T47D (cell line): ENCODE results near the gene NFIB.

Source experiments
- DNase-seq, 2 experiments: peaks; one replicate each; pipeline versions ENCODE4 v3.0.0 to v3.0.0-alpha.2; 2011 to 2012; ENCODE audit warnings: low read depth in 1 of 2, low spot score in 1 of 2
- JUND ChIP-seq: IDR thresholded peaks from 2 replicates; pipeline ENCODE4 v1.6.1; 2012; ENCODE audit warnings: low read depth
- in situ Hi-C: cut with HindIII; loops from 2 replicates; pipeline ENCODE4 v1.10.0; 2016; ENCODE audit warnings: low sequenced_read_pairs, low pct_unique_long_range_greater_than_20kb

NFIB gene

DNA sequence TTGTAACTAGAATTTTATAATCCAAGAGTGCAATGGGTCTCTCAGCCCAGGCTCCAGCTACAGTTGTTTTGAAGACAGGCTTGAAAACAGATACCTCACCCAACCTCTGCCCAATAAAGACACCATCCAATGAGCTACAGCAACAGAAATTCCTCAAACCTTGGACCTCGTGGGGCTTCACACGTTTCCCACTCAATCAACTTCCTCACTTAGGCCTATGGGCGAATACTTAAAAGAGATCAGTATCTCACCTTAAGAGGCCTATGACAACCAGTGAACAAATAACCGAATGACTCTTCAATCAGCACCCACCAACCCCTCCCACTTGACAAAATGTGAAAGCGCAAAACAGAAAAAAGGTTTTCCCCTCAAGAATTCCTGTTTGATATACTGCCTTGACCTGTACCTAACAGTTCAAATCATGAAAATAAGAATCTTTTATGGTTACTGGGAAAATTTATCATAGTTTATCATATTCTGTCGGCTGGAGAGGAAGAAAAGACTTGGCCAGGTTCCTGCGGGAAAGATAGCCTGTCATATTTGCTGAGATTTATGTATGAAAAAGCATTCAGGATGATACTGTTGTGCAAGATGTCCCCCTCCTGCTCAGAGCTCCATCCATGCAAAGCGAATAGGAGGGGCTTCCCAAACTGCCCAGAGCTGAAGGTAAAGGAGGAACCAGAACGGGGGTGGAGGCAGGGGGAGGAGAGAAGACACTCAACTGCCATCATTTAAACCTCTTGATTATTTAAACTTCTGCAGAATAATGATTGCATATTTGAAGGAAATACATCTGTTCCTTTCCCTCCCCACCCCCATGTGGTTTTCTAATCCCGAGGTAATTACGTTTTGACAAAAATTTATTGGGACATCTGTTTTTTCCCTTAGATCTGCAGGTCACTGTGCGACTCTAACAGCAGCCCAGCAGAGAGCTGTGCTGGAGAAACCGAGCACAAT is 256.3 kb downstream of the NFIB start:
- no peak for TF ChIP-seq JUND
- in situ Hi-C loops: no loop called here
- DNase-seq: no peak

DNA sequence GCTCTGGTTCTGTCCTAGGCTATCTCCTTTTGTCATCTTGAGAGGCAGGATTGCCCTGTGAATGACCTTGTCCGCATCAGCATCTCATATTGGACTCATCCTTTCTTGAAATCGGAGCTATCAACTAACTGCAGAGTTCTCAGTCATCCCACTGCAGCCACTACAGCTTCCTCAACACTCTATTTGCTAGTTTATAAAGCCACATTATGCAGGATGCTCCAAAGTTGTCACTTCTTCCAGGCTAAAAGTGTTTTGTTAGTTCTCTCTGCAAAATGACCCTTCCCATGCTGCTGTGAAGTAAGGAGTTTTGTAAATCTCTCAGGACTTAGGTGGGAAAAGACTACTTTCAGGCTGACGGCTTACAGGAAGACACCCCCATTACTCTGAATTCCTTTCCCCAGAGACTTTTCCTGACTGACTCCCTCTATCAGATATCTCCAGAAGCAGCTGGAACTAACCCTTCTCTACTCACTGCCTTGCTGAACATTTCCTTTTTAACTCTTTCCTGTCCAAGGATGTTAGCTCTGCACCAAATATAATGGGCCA is 257.6 kb downstream of the NFIB start:
- in situ Hi-C loops: no loop called here
- no peak for TF ChIP-seq JUND
- DNase-seq: no peak

DNA sequence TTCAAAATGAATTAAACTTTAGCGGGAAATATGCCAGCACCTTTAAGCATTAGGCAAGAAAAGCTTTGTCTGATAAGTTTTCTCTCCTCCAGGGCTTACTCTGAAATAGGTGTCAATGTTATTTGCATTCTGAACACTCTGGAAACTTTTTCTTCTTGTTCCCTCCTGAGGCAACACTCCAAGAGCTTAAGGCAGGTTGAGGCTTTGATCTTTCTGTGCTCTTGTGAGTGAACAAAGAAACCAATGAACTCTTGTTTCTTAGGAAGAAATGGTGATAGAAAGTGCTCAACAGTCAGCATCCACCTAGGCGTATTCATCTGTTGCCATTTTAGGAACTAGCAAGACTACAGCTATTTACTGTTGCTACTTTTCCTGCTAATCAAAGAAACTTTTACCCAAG is 259.8 kb downstream of the NFIB start:
- TF ChIP-seq JUND: no peak
- DNase-seq: no peak
- in situ Hi-C loops: no loop called here

DNA sequence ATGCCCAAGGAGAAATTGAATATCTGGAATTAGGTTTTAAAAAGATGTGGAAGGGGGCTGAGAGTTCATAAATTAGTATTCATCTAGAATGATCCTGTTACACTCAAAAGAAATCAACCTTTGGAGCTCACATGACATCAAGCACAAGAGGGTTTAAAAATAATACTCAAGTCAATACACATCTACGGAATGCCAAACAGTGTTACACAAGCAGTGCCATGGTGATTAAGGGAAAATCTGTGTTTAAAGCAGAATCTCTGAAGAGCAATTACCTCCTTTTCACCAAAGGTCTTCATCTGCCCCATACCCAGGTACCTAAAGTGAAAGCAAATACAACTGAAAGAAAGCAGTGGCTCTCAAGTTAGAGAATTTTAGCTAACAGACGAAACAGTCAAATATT is 261.6 kb downstream of the NFIB start:
- no peak for DNase-seq
- no peak for TF ChIP-seq JUND
- in situ Hi-C loops: no loop called here

DNA sequence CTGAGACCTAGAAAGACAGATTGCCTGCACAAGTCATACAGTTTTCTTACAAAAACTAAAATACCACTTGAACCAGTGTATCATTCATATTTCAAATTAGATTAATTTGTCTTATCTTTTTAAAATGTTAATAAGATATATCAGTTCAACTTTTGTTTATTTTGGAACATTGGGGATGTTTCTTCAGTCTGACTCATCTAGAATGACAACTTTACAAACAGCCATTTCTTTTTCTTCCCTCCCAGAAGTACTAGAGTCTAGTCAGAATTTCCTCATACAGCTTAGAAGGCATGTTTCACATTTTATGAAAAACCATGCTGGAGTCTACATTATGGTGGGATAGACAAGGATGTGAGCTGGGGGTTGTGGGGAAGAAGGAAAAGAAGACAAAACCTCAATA is 262.5 kb downstream of the NFIB start:
- no peak for TF ChIP-seq JUND
- in situ Hi-C loops: no loop called here

DNA sequence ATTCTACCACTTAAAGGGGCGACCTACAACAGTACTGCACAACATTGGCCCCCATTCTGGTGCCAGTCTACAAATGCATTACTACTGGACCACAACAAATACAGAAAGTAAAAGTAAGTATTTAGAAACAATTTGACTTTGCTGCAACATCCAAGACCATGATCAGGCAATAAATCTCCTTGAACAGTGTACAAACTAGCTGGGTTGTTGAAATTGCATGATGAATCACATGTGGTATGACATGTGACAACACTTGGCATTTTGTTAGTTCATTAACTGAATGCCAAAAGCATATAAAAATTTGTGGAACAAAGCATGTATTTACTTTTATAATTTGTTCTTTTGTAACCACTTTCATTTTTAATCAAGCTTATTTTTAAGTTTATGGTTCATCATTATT is 270.5 kb downstream of the NFIB start:
- in situ Hi-C loops: no loop called here
- no peak for DNase-seq
- TF ChIP-seq JUND: no peak

More for the DNA sequence above, 262.5 kb downstream of the NFIB start:
- DNase-seq: no peak

DNA sequence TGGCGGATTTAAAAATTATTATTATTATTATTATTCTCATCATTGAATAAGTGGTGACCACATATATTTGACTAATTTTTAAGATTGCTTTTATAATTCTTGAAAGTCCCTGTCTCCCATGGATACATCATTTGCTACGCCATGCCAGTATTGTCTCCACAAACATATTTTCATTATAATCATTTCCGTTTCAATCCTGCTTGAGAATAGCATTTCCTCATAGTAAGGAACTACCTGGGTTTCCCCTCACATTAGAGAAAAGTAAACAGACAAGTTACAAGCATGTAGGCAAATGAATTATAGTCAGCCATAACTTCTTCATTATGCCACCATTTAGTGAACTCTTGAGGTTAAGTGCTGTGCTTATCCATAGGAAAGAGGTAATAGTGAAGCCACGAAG is 276.6 kb downstream of the NFIB start:
- in situ Hi-C loops: no loop called here
- DNase-seq: no peak

DNA sequence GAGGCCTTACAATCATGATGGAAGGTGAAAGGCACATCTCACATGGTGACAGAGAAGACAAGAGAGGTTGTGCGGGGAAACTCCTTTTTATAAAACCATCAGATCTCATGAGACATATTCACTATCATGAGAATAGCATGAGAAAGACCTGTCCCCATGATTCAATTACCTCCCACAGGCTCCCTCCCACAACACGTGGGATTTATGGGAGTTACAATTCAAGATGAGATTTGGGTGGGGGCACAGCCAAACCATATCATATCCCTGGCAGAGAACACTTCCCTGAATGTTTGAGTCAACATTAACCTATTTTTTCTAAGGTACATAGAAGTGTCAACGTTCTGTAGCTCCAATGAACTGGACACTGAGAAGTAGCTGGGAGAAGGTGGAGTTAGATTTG is 280.9 kb downstream of the NFIB start:
- no peak for TF ChIP-seq JUND
- DNase-seq: no peak
- in situ Hi-C loops: no loop called here

More for the DNA sequence above, 276.6 kb downstream of the NFIB start:
- no peak for TF ChIP-seq JUND
